ENCODE results near the gene SLC38A7. TPM values are rescaled to one million over a fixed set of nuclear protein-coding genes. Genes with fewer than 3 reads are reported as not detected.

Gene SLC38A7
- total RNA-seq, 1 experiment from 2014 or later = 21.3 TPM

GRCh38 chr16:58727796-58728568 is 43.4 kb upstream of the SLC38A7 start:
- peaks cover 2% of the 10 kb centered on the region for H3K36me3 ChIP-seq (ENCODE audit: insufficient read depth, low read length, poor library complexity, severe bottlenecking)
- H3K27me3 ChIP-seq (replicated peaks; ENCODE audit: insufficient read depth, low read depth, low read length, poor library complexity) = no peaks in the 10 kb centered on the region
- no peak for DNase-seq (ENCODE audit: low spot score)
- H3K27ac ChIP-seq (ENCODE audit: low read depth, low read length, poor library complexity, severe bottlenecking) = no peak overlapping the region
- TF ChIP-seq EZH2 (IDR thresholded peaks at IDR 0.05; ENCODE audit: borderline replicate concordance, low read depth, low read length, poor library complexity, severe bottlenecking) = no peak
- no peak for TF ChIP-seq CTCF (conservative IDR thresholded peaks at IDR 0.05; ENCODE audit: low read depth, low read length)
- H3K9me3 ChIP-seq (ENCODE audit: low read depth, low read length, poor library complexity, severe bottlenecking) = no peaks in the 10 kb centered on the region
- intact Hi-C loops (cut with micrococcal nuclease; ENCODE audit: unreplicated experiment) = no loop called here
- H3K4me3 ChIP-seq (ENCODE audit: low read depth, low read length, poor library complexity, severe bottlenecking) = no peak overlapping the region
- BruUV-seq (replicated peaks) = no TSS peak
- ChIA-PET CTCF (no interaction called here), POLR2A (ENCODE audit: low non-redundant PET) (no interaction called here)
- peaks cover 5% of the 10 kb centered on the region for H3K4me1 ChIP-seq (ENCODE audit: insufficient read depth, low read length, poor library complexity, severe bottlenecking)

GRCh38 chr16:58727028-58727781 is 42.6 kb upstream of the SLC38A7 start:
- no peak for TF ChIP-seq EZH2 (IDR thresholded peaks at IDR 0.05; ENCODE audit: borderline replicate concordance, low read depth, low read length, poor library complexity, severe bottlenecking)
- Histone ChIP-seq H3K4me3 (ENCODE audit: low read depth, low read length, poor library complexity, severe bottlenecking) (no peak overlapping the region), H3K36me3 (ENCODE audit: insufficient read depth, low read length, poor library complexity, severe bottlenecking) (peaks cover 6% of the 10 kb centered on the region), H3K27me3 (replicated peaks; ENCODE audit: insufficient read depth, low read depth, low read length, poor library complexity) (no peaks in the 10 kb centered on the region), H3K4me1 (ENCODE audit: insufficient read depth, low read length, poor library complexity, severe bottlenecking) (no peaks in the 10 kb centered on the region), H3K27ac (ENCODE audit: low read depth, low read length, poor library complexity, severe bottlenecking) (no peak overlapping the region), H3K9me3 (ENCODE audit: low read depth, low read length, poor library complexity, severe bottlenecking) (no peaks in the 10 kb centered on the region)
- no TSS peak for BruUV-seq (replicated peaks)
- intact Hi-C loops (cut with micrococcal nuclease; ENCODE audit: unreplicated experiment) = no loop called here
- ChIA-PET CTCF (no interaction called here), POLR2A (ENCODE audit: low non-redundant PET) (no interaction called here)
- DNase-seq (ENCODE audit: low spot score) = no peak

GRCh38 chr16:58723109-58723508 is 38.5 kb upstream of the SLC38A7 start:
- H3K4me1 ChIP-seq (ENCODE audit: insufficient read depth, low read length, poor library complexity, severe bottlenecking) = no peaks in the 10 kb centered on the region
- H3K4me3 ChIP-seq (ENCODE audit: low read depth, low read length, poor library complexity, severe bottlenecking) = no peak overlapping the region
- no peaks in the 10 kb centered on the region for H3K9me3 ChIP-seq (ENCODE audit: low read depth, low read length, poor library complexity, severe bottlenecking)
- no peak for TF ChIP-seq CTCF (conservative IDR thresholded peaks at IDR 0.05; ENCODE audit: low read depth, low read length)
- no peak for TF ChIP-seq EZH2 (IDR thresholded peaks at IDR 0.05; ENCODE audit: borderline replicate concordance, low read depth, low read length, poor library complexity, severe bottlenecking)
- H3K27ac ChIP-seq (ENCODE audit: low read depth, low read length, poor library complexity, severe bottlenecking) = no peak overlapping the region
- intact Hi-C loops (cut with micrococcal nuclease; ENCODE audit: unreplicated experiment) = no loop called here
- no TSS peak for BruUV-seq (replicated peaks)
- ChIA-PET POLR2A (ENCODE audit: low non-redundant PET) (no interaction called here), CTCF (no interaction called here)
- H3K36me3 ChIP-seq (ENCODE audit: insufficient read depth, low read length, poor library complexity, severe bottlenecking) = peaks cover 33% of the 10 kb centered on the region
- no peak for DNase-seq (ENCODE audit: low spot score)
- H3K27me3 ChIP-seq (replicated peaks; ENCODE audit: insufficient read depth, low read depth, low read length, poor library complexity) = no peaks in the 10 kb centered on the region
